Astrocyte of the spinal cord (primary cell): ENCODE results near the gene PPP4R3A.

Source experiments
- DNase-seq: peaks from one replicate; pipeline ENCODE4 v3.0.0; 2011; ENCODE audit warnings: low read depth, low spot score
- H3K4me3 ChIP-seq: 2 replicates; pipeline ENCODE4 v1.5.1; 2011; ENCODE audit warnings: low read depth, mild to moderate bottlenecking, low read length, moderate library complexity
- CTCF ChIP-seq: IDR thresholded peaks from 2 replicates; pipeline ENCODE4 v1.5.1; 2012; ENCODE audit warnings: low read depth, mild to moderate bottlenecking, low read length, inconsistent platforms
- in situ Hi-C: cut with HindIII; loops from 2 replicates; pipeline ENCODE4 v1.10.0; 2017; ENCODE audit warnings: low sequenced_read_pairs

The PPP4R3A gene

GRCh38 chr14:91416744-91417119 lies 93.4 kb downstream of the PPP4R3A start:
- H3K4me3 ChIP-seq = peak overlapping the region; percentile 40
- DNase-seq = no peak
- no peak for TF ChIP-seq CTCF
- in situ Hi-C loops = no loop called here

- in situ Hi-C loops = no loop called here
- TF ChIP-seq CTCF = no peak
- H3K4me3 ChIP-seq = peak overlapping the region; percentile 40
- no peak for DNase-seq
Measured at GRCh38 chr14:91415794-91416743, 94.0 kb downstream of the PPP4R3A start.

- in situ Hi-C loops = no loop called here
- DNase-seq = no peak
- no peak for TF ChIP-seq CTCF
- H3K4me3 ChIP-seq = no peak overlapping the region
Measured at GRCh38 chr14:91414475-91414833, 95.7 kb downstream of the PPP4R3A start.

- in situ Hi-C loops = no loop called here
- no peak for TF ChIP-seq CTCF
- no peak for DNase-seq
- H3K4me3 ChIP-seq = no peak overlapping the region
Measured at GRCh38 chr14:91413547-91414474, 96.3 kb downstream of the PPP4R3A start.

GRCh38 chr14:91412939-91413338 lies 97.2 kb downstream of the PPP4R3A start:
- in situ Hi-C loops = no loop called here
- no peak overlapping the region for H3K4me3 ChIP-seq
- no peak for DNase-seq
- no peak for TF ChIP-seq CTCF

- in situ Hi-C loops = no loop called here
- TF ChIP-seq CTCF = no peak
- H3K4me3 ChIP-seq = no peak overlapping the region
- no peak for DNase-seq
Measured at GRCh38 chr14:91410771-91411536, 99.2 kb downstream of the PPP4R3A start.
